Fibroblast of peridontal ligament (primary cell): ENCODE measurements around the gene JTB.
"Not testable (repeated sequence)": the region's sequence is repeated elsewhere in the genome, so short reads cannot be mapped to it uniquely, and the experiment has no call there.

Experiments used
- DNase-seq: peaks from one replicate; pipeline ENCODE4 v3.0.0-alpha.2; 2010; ENCODE audit errors: extremely low read depth

JTB gene

GRCh38 chr1:153977250-153978240 is at the start of gene JTB:
Gene JTB (minus strand): TSS chr1:153977674. CDS start chr1:153977252, 422 bp downstream.
- DNase-seq: peak; percentile 77

- DNase-seq: no peak
These were observed 42.5 kb upstream of the JTB start for GRCh38 chr1:154019940-154020339.

- DNase-seq: no peak
These were observed 41.8 kb upstream of the JTB start for GRCh38 chr1:154019269-154019668.

- DNase-seq: peak; percentile 65
These were observed 36.9 kb upstream of the JTB start for GRCh38 chr1:154014154-154014907.

- DNase-seq: not testable (repeated sequence)
These were observed 35.1 kb upstream of the JTB start for GRCh38 chr1:154012543-154012942.

GRCh38 chr1:154012129-154012528 is 34.7 kb upstream of the JTB start:
- DNase-seq: no peak

- peak; percentile 81 for DNase-seq
These were observed 28.7 kb upstream of the JTB start for GRCh38 chr1:154006136-154006535.

- no peak for DNase-seq
These were observed 22.9 kb upstream of the JTB start for GRCh38 chr1:154000420-154000819.

GRCh38 chr1:153996882-153997281 is 19.4 kb upstream of the JTB start:
- DNase-seq: not testable (repeated sequence)

- DNase-seq: no peak
These were observed 18.2 kb upstream of the JTB start for GRCh38 chr1:153995640-153996039.

- no peak for DNase-seq
These were observed 17.7 kb upstream of the JTB start for GRCh38 chr1:153995202-153995601.

GRCh38 chr1:153991806-153992205 is 14.3 kb upstream of the JTB start:
- no peak for DNase-seq

- DNase-seq: no peak
These were observed 13.7 kb upstream of the JTB start for GRCh38 chr1:153991151-153991630.

GRCh38 chr1:153990468-153991150 is 13.1 kb upstream of the JTB start, which contains the start of gene RPS27:
Gene RPS27 (plus strand): TSS chr1:153990762. CDS start chr1:153990797, 35 bp downstream.
- DNase-seq: peak; percentile 99

- DNase-seq: no peak
These were observed 10.1 kb upstream of the JTB start for GRCh38 chr1:153987621-153988020.

GRCh38 chr1:153985941-153986761 is 8.7 kb upstream of the JTB start, which contains the start of gene RAB13:
Gene RAB13 (minus strand): TSS chr1:153986339. CDS start chr1:153986236, 103 bp downstream.
- peak; percentile 82 for DNase-seq

GRCh38 chr1:153985341-153985912 is 8.0 kb upstream of the JTB start:
- DNase-seq: peak; percentile 79

- no peak for DNase-seq
These were observed 6.8 kb upstream of the JTB start for GRCh38 chr1:153984123-153984894.

GRCh38 chr1:153981735-153982134 is 4.3 kb upstream of the JTB start:
- not testable (repeated sequence) for DNase-seq

GRCh38 chr1:153979091-153979490 is 1.6 kb upstream of the JTB start:
- DNase-seq: not testable (repeated sequence)
